Caco-2 (cell line): Measurements from ENCODE around the gene TMEM161A. TPM values are rescaled to one million over a fixed set of nuclear protein-coding genes. Genes with fewer than 3 reads are reported as not detected.

Experiments used
- Bru-seq: library from RNA; stranded (reverse); fragments of 400-500 nt; gene quantifications from one replicate; lab custom pipeline; 2021; lab: Mats Ljungman, UMichigan
- BruChase-seq, 2 experiments: library from RNA; stranded (reverse); fragments of 400-500 nt; gene quantifications; one replicate each; lab custom pipeline; 2021; lab: Mats Ljungman, UMichigan
- BruUV-seq: library from RNA; stranded (reverse); fragments of 400-500 nt; replicated peaks from 2 replicates; lab custom pipeline; 2021; lab: Mats Ljungman, UMichigan
- CTCF ChIA-PET: fragments of 300-600 bp; sonication (Branson Sonifier 250); formaldehyde crosslinking; loops from one replicate; lab custom pipeline; 2022; ENCODE audit warnings: antibody characterized with exemption; lab: Charles Lee
- POLR2A ChIA-PET: fragments of 300-600 bp; sonication (Branson Sonifier 250); formaldehyde crosslinking; loops from one replicate; lab custom pipeline; 2022; ENCODE audit warnings: antibody characterized with exemption; lab: Charles Lee
- DNase-seq, 2 experiments: peaks; one replicate each; pipeline versions ENCODE4 v3.0.0 to v3.0.0-alpha.2; 2020 to 2022
- H3K27me3 ChIP-seq: replicated peaks from 2 replicates; pipeline ENCODE4 v1.6.0; 2011; ENCODE audit warnings: low read length; ENCODE audit not compliant: control insufficient read depth, insufficient read depth
- H3K36me3 ChIP-seq: 2 replicates; pipeline ENCODE4 v1.5.1; 2011; ENCODE audit warnings: low read length; ENCODE audit not compliant: control insufficient read depth, insufficient read depth
- H3K4me1 ChIP-seq: fragments of 250-450 bp; sonication (Bioruptor Pico); 2 replicates; pipeline ENCODE4 v1.5.1; 2020; ENCODE audit warnings: mild to moderate bottlenecking
- H3K4me3 ChIP-seq: 2 replicates; pipeline ENCODE4 v1.5.1; 2011; ENCODE audit warnings: low read depth, mild to moderate bottlenecking, control low read depth, low read length
- H3K9me3 ChIP-seq: fragments of 250-450 bp; sonication (Bioruptor Pico); 2 replicates; pipeline ENCODE4 v1.5.1; 2020; ENCODE audit warnings: mild to moderate bottlenecking, moderate library complexity
- H3K27ac Mint-ChIP-seq: one replicate; pipeline ENCODE4 v1.8.0; 2022; ENCODE audit warnings: mixed read lengths; ENCODE audit not compliant: unreplicated experiment
- H3K27me3 Mint-ChIP-seq: one replicate; pipeline ENCODE4 v1.8.0; 2022; ENCODE audit warnings: mixed read lengths; ENCODE audit not compliant: insufficient read depth, unreplicated experiment
- H3K36me3 Mint-ChIP-seq: one replicate; pipeline ENCODE4 v1.8.0; 2022; ENCODE audit warnings: mild to moderate bottlenecking, mixed read lengths; ENCODE audit not compliant: insufficient read depth, unreplicated experiment
- H3K4me1 Mint-ChIP-seq: one replicate; pipeline ENCODE4 v1.8.0; 2022; ENCODE audit warnings: low read depth, mixed read lengths; ENCODE audit not compliant: unreplicated experiment
- H3K4me3 Mint-ChIP-seq: one replicate; pipeline ENCODE4 v1.8.0; 2022; ENCODE audit warnings: mild to moderate bottlenecking, moderate library complexity, mixed read lengths; ENCODE audit not compliant: unreplicated experiment
- H3K9me3 Mint-ChIP-seq: one replicate; pipeline ENCODE4 v1.8.0; 2022; ENCODE audit warnings: mixed read lengths; ENCODE audit not compliant: unreplicated experiment
- intact Hi-C: fragments of 100-400 bp; cut with micrococcal nuclease; formaldehyde crosslinking; loops from one replicate; pipeline ENCODE4 v1.10.0; 2022; ENCODE audit not compliant: unreplicated experiment
- long read RNA-seq: library from polyadenylated mRNA; stranded (forward); transcript quantifications from one replicate; pipeline ENCODE4 v2.0.0, GENCODE V29; 2022
- total RNA-seq: library from RNA; stranded (reverse); gene quantifications from 2 replicates; pipeline ENCODE4 v1.2.3, GENCODE V29; 2022
- TF ChIP-seq, protein P1 (sequence below), 2 experiments: fragments of 200-600 bp in 1 of 2; IDR thresholded peaks; 1 replicate in 1 of 2; 2 replicates in 1 of 2; pipeline versions ENCODE4 v1.5.1 to v1.8.0; 2011 to 2022; ENCODE audit warnings: antibody characterized with exemption in 1 of 2, control low read depth in 1 of 2, inconsistent platforms in 1 of 2, low read depth in 1 of 2, low read length in 1 of 2, mild to moderate bottlenecking in 1 of 2, moderate library complexity in 1 of 2; ENCODE audit not compliant: insufficient read depth in 1 of 2, severe bottlenecking in 1 of 2, unreplicated experiment in 1 of 2

Gene TMEM161A
- 36.9 and 38.3 TPM in 2 replicates for total RNA-seq
- Bru-seq, nascent RNA = percentile 50 among the genes with signal in this experiment
- percentile 59 among the genes with signal in this experiment for BruChase-seq, experiment 1, labeled RNA remaining after a 2-hour chase
- percentile 58 among the genes with signal in this experiment for BruChase-seq, experiment 2, labeled RNA remaining after a 6-hour chase
- long read RNA-seq, transcript TMEM161A-205 (11 exons, 1,923 nt) = minor isoform, 6 of 104 reads
- long read RNA-seq, transcript TMEM161A-201 (12 exons, 1,820 nt) = major isoform, 64 of 104 reads
- long read RNA-seq, partial matches to known transcripts = 6 of 104 reads
- long read RNA-seq, other reads (novel, unspliced or antisense) = 23 of 104 reads

- peak within 1 kb of the TSS; percentile 97 for H3K27ac Mint-ChIP-seq
- Histone ChIP-seq H3K4me3 (peak within 1 kb of the TSS; percentile 87), H3K4me1 (no peaks in the 10 kb centered on the region), H3K36me3 (no peaks in the 10 kb centered on the region), H3K9me3 (no peaks in the 10 kb centered on the region), H3K27me3 (no peaks in the 10 kb centered on the region)
- H3K36me3 Mint-ChIP-seq = peaks cover 11% of the 10 kb centered on the region
- CTCF ChIA-PET = no interaction called here
- H3K9me3 Mint-ChIP-seq = no peaks in the 10 kb centered on the region
- TF ChIP-seq, protein P1, sequence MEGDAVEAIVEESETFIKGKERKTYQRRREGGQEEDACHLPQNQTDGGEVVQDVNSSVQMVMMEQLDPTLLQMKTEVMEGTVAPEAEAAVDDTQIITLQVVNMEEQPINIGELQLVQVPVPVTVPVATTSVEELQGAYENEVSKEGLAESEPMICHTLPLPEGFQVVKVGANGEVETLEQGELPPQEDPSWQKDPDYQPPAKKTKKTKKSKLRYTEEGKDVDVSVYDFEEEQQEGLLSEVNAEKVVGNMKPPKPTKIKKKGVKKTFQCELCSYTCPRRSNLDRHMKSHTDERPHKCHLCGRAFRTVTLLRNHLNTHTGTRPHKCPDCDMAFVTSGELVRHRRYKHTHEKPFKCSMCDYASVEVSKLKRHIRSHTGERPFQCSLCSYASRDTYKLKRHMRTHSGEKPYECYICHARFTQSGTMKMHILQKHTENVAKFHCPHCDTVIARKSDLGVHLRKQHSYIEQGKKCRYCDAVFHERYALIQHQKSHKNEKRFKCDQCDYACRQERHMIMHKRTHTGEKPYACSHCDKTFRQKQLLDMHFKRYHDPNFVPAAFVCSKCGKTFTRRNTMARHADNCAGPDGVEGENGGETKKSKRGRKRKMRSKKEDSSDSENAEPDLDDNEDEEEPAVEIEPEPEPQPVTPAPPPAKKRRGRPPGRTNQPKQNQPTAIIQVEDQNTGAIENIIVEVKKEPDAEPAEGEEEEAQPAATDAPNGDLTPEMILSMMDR (IDR thresholded peaks at IDR 0.05; ENCODE audit: insufficient read depth in 1 of 2, low read depth in 1 of 2, low read length in 1 of 2, severe bottlenecking in 1 of 2, unreplicated experiment in 1 of 2) = no peak
- POLR2A ChIA-PET = no interaction called here
- H3K4me1 Mint-ChIP-seq = no peaks in the 10 kb centered on the region
- BruUV-seq = no TSS peak
- no peaks in the 10 kb centered on the region for H3K27me3 Mint-ChIP-seq
- intact Hi-C loops = loop anchor here (1.0 to 5.0 kb wide), 4 partner anchors 34 to 85 kb away; partner anchors contain the start of genes MEF2B and SLC25A42
- peak within 1 kb of the TSS; percentile 97 for H3K4me3 Mint-ChIP-seq
- DNase-seq = peak; percentile 97 to 99
These were observed at the start of gene TMEM161A for GRCh38 chr19:19138109-19138981. TSS of gene TMEM161A (minus strand) at chr19:19138478. CDS start at chr19:19138428, 50 bp downstream.

DNA sequence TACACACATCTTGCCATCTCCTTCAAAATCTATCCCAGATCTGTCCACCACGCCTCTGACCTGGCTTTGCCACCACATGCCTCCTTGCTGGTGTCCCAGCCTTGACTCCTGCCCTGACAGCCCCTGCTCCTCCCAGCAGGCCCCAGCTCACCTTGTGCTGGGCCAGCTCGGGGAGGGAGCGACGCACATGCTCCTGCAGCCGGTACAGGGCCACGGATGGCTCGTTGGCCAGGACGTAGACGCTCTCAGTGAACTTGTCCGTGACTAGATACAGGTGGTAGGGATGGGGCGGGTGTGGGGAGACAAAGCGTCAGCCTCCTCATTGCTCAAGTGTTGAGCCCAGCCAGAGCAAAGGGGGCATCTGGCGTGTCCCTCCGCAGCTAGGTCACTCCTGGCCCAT is 48.5 kb upstream of the TMEM161A start:
- no TSS peak for BruUV-seq
- Mint-ChIP-seq H3K27ac (no peak overlapping the region), H3K4me3 (no peak overlapping the region), H3K27me3 (no peaks in the 10 kb centered on the region), H3K9me3 (no peaks in the 10 kb centered on the region), H3K4me1 (no peaks in the 10 kb centered on the region), H3K36me3 (peaks cover 34% of the 10 kb centered on the region)
- Histone ChIP-seq H3K36me3 (no peaks in the 10 kb centered on the region), H3K27me3 (no peaks in the 10 kb centered on the region), H3K9me3 (no peaks in the 10 kb centered on the region), H3K4me3 (no peak overlapping the region), H3K4me1 (no peaks in the 10 kb centered on the region)
- no peak for DNase-seq
- TF ChIP-seq, protein P1 (IDR thresholded peaks at IDR 0.05; ENCODE audit: insufficient read depth in 1 of 2, low read depth in 1 of 2, low read length in 1 of 2, severe bottlenecking in 1 of 2, unreplicated experiment in 1 of 2) = no peak
- intact Hi-C loops = loop anchor here (1.0 kb wide), 1 partner anchor 156 kb away; no protein-coding TSS in a partner anchor
- CTCF ChIA-PET = no interaction called here
- POLR2A ChIA-PET = no interaction called here
